ENCODE results near the gene PPM1H. TPM values are rescaled to one million over a fixed set of nuclear protein-coding genes. Genes with fewer than 3 reads are reported as not detected.
"Not testable (repeated sequence)": the region's sequence is repeated elsewhere in the genome, so short reads cannot be mapped to it uniquely, and the experiment has no call there.

The PPM1H gene
- polyA plus RNA-seq, 4 donors = 1.1 to 14.3 (median 3.2) TPM

DNA sequence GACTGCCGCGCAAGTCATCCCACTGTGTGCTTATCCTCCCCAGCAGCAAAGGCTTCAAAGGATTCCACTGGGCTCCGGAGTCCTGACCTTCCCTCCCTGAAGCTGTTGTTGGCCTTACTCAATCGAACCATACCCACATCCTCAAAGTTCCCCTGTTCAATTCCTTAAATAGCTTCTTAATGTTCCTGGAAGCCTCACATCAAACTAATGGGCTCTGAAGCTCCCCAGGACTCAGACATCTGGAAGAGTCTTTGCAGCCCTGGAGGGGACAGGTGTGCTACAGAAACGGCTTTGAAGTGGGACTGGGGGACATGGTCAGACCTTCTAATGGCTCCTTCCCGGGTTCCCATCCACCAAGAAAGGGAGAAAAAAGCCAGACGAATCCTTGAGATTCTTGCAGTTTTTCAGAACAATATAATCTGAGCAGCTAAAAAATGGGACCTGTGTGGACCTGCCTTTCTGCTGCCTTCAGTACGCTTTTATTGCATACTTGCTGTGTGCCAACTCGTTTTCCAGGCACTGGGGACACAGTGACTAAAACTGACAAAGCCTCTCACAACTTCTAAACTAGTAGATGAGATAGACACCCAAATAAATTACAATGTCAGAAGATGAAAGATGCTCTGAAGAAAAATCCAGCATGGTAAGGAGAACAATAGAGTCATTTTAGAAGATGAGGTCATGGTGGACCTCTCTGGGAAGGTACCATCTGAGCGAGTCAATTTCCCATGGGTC lies 263.8 kb downstream of the PPM1H start:
- no peaks in the 10 kb centered on the region for H3K4me1 ChIP-seq (ENCODE audit: control insufficient read depth in 3 of 3, insufficient read depth in 2 of 3, low read depth in 1 of 3, low read length in 2 of 3)
- H3K27ac ChIP-seq (ENCODE audit: low read depth in 1 of 3, low read length in 2 of 3) = no peak overlapping the region
- WGBS, 3 donors = 82 to 85% (median 85%) methylated on average over 10 of the region's 10 CpGs
- H3K36me3 ChIP-seq (ENCODE audit: control insufficient read depth in 3 of 3, insufficient read depth in 2 of 3, low read depth in 1 of 3, low read length in 3 of 3) = peaks cover 0 to 16% (median 0%) of the 10 kb centered on the region in 3 donors
- no peak for DNase-seq
- no peaks in the 10 kb centered on the region for H3K27me3 ChIP-seq (ENCODE audit: control insufficient read depth in 3 of 3, insufficient read depth in 3 of 3, low read length in 3 of 3)
- peaks cover 0 to 4% of the 10 kb centered on the region in 2 donors for H3K9me3 ChIP-seq (ENCODE audit: control insufficient read depth in 2 of 2, insufficient read depth in 1 of 2, low read depth in 1 of 2, low read length in 1 of 2)
- no peak overlapping the region for H3K4me3 ChIP-seq (ENCODE audit: low read depth in 1 of 3, low read length in 3 of 3)
- FAIRE-seq = no peak

DNA sequence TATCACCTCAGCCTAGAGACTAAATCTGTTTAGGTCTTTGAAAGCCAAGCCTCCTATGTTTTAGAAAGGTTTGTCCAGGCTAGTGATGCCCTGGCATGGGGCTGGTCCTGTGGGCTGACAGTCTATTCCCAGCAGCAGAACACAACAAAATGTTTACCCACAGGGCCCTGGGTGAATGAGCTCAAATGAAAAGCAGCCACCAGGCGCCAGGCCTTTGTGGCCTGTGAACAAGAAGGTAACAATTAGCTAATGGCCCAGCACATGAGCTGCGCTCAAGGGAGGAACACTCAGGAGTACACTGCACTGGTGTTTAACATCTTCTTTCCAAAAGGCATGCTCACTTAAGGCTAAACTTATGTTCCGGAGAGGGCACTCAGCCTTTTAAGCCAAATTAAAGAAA lies 266.2 kb downstream of the PPM1H start:
- WGBS, 3 donors = 93 to 98% (median 98%) methylated on average over 3 of the region's 3 CpGs
- peaks cover 0 to 13% (median 0%) of the 10 kb centered on the region in 3 donors for H3K36me3 ChIP-seq (ENCODE audit: control insufficient read depth in 3 of 3, insufficient read depth in 2 of 3, low read depth in 1 of 3, low read length in 3 of 3)

DNA sequence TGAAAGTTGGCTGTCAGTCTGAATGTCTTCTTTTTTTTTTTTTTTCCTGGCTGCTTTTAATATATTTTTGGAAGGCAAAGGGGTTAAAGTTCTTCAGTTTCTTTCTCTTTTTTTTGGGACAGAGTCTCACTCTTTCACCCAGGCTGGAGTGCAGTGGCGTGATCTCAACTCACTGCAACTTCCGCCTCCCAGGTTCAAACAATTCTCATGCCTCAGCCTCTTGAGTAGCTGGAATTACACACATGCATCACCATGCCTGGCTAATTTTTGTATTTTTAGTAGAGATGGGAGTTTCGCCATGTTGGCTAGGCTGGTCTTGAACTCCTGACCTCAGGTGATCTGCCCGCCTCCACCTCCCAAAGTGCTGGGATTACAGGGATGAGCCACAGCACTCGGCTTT lies 270.0 kb downstream of the PPM1H start:
- not testable (repeated sequence) for H3K4me3 ChIP-seq (ENCODE audit: low read depth in 1 of 3, low read length in 3 of 3); H3K9me3 ChIP-seq (ENCODE audit: control insufficient read depth in 2 of 2, insufficient read depth in 1 of 2, low read depth in 1 of 2, low read length in 1 of 2); H3K4me1 ChIP-seq (ENCODE audit: control insufficient read depth in 3 of 3, insufficient read depth in 2 of 3, low read depth in 1 of 3, low read length in 2 of 3); H3K27me3 ChIP-seq (ENCODE audit: control insufficient read depth in 3 of 3, insufficient read depth in 3 of 3, low read length in 3 of 3); H3K27ac ChIP-seq (ENCODE audit: low read depth in 1 of 3, low read length in 2 of 3); FAIRE-seq; DNase-seq
- H3K36me3 ChIP-seq (ENCODE audit: control insufficient read depth in 3 of 3, insufficient read depth in 2 of 3, low read depth in 1 of 3, low read length in 3 of 3) = peaks cover 0 to 17% (median 2%) of the 10 kb centered on the region in 3 donors
- WGBS, 3 donors = 94 to 96% (median 95%) methylated on average over 5 of the region's 5 CpGs

More for the DNA sequence above, 266.2 kb downstream of the PPM1H start:
- FAIRE-seq (no peak), DNase-seq (no peak)
- H3K4me3 ChIP-seq (ENCODE audit: low read depth in 1 of 3, low read length in 3 of 3) = no peak overlapping the region
- H3K27ac ChIP-seq (ENCODE audit: low read depth in 1 of 3, low read length in 2 of 3) = no peak overlapping the region
- H3K4me1 ChIP-seq (ENCODE audit: control insufficient read depth in 3 of 3, insufficient read depth in 2 of 3, low read depth in 1 of 3, low read length in 2 of 3) = no peaks in the 10 kb centered on the region
- H3K9me3 ChIP-seq (ENCODE audit: control insufficient read depth in 2 of 2, insufficient read depth in 1 of 2, low read depth in 1 of 2, low read length in 1 of 2) = no peaks in the 10 kb centered on the region
- no peaks in the 10 kb centered on the region for H3K27me3 ChIP-seq (ENCODE audit: control insufficient read depth in 3 of 3, insufficient read depth in 3 of 3, low read length in 3 of 3)

DNA sequence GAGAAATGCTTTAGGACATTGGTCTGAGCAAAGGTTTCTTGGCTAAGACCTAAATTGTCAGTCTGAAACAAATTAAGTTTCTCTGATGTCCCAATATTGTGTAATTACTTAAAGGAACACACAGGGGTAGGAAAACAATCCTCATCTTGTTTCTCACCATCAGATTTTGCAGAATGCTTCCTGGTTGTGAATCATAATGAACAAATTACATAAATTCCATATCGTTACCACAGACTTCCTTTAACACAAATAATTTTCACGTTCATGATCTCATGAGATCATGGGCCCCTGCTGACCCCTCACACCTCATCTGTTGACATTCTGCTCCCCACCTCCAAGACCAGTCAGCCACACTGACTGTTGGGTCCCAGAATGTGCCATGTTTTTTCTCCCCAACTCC lies 274.2 kb downstream of the PPM1H start:
- WGBS, 3 donors = 65 to 80% (median 77%) methylated on average over 2 of the region's 2 CpGs
- Histone ChIP-seq H3K27ac (ENCODE audit: low read depth in 1 of 3, low read length in 2 of 3) (no peak overlapping the region), H3K27me3 (ENCODE audit: control insufficient read depth in 3 of 3, insufficient read depth in 3 of 3, low read length in 3 of 3) (no peaks in the 10 kb centered on the region), H3K36me3 (ENCODE audit: control insufficient read depth in 3 of 3, insufficient read depth in 2 of 3, low read depth in 1 of 3, low read length in 3 of 3) (peaks cover 0 to 27% (median 2%) of the 10 kb centered on the region in 3 donors), H3K9me3 (ENCODE audit: control insufficient read depth in 2 of 2, insufficient read depth in 1 of 2, low read depth in 1 of 2, low read length in 1 of 2) (no peaks in the 10 kb centered on the region), H3K4me1 (ENCODE audit: control insufficient read depth in 3 of 3, insufficient read depth in 2 of 3, low read depth in 1 of 3, low read length in 2 of 3) (no peaks in the 10 kb centered on the region), H3K4me3 (ENCODE audit: low read depth in 1 of 3, low read length in 3 of 3) (no peak overlapping the region)
- FAIRE-seq = no peak
- no peak for DNase-seq

DNA sequence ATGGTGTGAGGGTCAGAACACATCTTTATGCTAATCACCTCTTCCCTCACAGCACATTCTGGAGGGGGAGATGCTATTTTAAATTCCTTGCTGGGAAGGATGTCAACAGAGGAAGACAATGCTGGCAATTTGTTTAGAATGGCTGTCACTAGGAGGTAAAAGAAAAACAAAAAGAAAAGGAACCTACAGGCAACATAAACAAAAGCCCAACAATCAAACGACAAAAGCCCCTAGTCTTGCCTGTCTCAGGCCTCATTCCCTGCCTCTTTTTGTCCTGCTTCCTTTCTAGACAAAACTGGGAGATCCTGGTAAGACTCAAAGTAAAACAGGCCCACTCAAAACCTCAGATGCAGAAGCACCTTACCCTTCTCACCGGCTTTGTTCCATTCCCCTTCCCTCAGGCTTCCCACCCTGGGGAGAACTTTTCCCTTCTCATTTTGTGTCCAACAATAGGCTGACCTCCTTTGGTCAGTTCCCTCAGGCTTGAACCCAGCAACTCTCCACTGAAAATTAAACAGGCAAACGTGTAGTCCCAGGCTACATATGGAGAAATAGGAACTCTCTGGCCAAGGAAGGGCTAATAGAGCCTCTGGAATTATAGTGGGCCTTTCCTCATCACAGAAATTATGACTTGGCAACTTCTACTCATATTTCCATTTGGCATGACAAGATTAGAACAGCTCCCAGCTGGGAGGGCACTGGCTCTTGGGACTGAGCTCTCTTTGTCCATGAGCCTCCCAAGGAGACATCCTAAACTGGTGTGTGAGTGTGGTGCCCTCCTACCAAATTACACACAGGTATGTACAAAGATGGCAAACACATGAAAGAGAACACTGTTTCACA lies 275.3 kb downstream of the PPM1H start:
- no peak overlapping the region for H3K4me3 ChIP-seq (ENCODE audit: low read depth in 1 of 3, low read length in 3 of 3)
- FAIRE-seq = no peak
- H3K9me3 ChIP-seq (ENCODE audit: control insufficient read depth in 2 of 2, insufficient read depth in 1 of 2, low read depth in 1 of 2, low read length in 1 of 2) = no peaks in the 10 kb centered on the region
- H3K4me1 ChIP-seq (ENCODE audit: control insufficient read depth in 3 of 3, insufficient read depth in 2 of 3, low read depth in 1 of 3, low read length in 2 of 3) = no peaks in the 10 kb centered on the region
- 73 to 87% (median 75%) methylated on average over 3 of the region's 3 CpGs for WGBS, 3 donors
- no peaks in the 10 kb centered on the region for H3K27me3 ChIP-seq (ENCODE audit: control insufficient read depth in 3 of 3, insufficient read depth in 3 of 3, low read length in 3 of 3)
- DNase-seq = no peak
- H3K27ac ChIP-seq (ENCODE audit: low read depth in 1 of 3, low read length in 2 of 3) = no peak overlapping the region
- H3K36me3 ChIP-seq (ENCODE audit: control insufficient read depth in 3 of 3, insufficient read depth in 2 of 3, low read depth in 1 of 3, low read length in 3 of 3) = peaks cover 0 to 32% (median 2%) of the 10 kb centered on the region in 3 donors

DNA sequence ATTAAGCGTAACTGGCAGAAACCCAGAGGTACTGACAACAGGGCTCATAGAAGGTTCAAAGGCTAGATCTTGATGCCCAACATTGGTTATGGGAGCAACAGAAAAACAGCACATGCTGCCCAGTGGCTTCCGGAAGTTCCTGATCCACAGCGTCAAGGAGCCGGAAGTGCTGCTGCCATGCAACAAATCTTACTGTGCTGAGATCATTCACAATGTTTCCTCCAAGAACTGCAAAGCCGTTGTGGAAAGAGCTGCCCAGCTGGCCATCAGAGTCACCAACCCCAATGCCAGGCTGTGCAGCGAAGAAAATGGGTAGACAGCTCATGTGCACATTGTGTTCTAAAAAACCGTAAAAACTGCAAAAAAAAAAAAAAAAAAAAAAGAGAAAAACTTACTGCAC lies 276.0 kb downstream of the PPM1H start:
- WGBS, 3 donors = 83 to 95% (median 84%) methylated on average over 7 of the region's 7 CpGs
- FAIRE-seq (no peak), DNase-seq (no peak)
- no peaks in the 10 kb centered on the region for H3K9me3 ChIP-seq (ENCODE audit: control insufficient read depth in 2 of 2, insufficient read depth in 1 of 2, low read depth in 1 of 2, low read length in 1 of 2)
- no peak overlapping the region for H3K27ac ChIP-seq (ENCODE audit: low read depth in 1 of 3, low read length in 2 of 3)
- H3K36me3 ChIP-seq (ENCODE audit: control insufficient read depth in 3 of 3, insufficient read depth in 2 of 3, low read depth in 1 of 3, low read length in 3 of 3) = peaks cover 0 to 38% (median 2%) of the 10 kb centered on the region in 3 donors
- no peaks in the 10 kb centered on the region for H3K4me1 ChIP-seq (ENCODE audit: control insufficient read depth in 3 of 3, insufficient read depth in 2 of 3, low read depth in 1 of 3, low read length in 2 of 3)
- H3K4me3 ChIP-seq (ENCODE audit: low read depth in 1 of 3, low read length in 3 of 3) = no peak overlapping the region
- H3K27me3 ChIP-seq (ENCODE audit: control insufficient read depth in 3 of 3, insufficient read depth in 3 of 3, low read length in 3 of 3) = no peaks in the 10 kb centered on the region

DNA sequence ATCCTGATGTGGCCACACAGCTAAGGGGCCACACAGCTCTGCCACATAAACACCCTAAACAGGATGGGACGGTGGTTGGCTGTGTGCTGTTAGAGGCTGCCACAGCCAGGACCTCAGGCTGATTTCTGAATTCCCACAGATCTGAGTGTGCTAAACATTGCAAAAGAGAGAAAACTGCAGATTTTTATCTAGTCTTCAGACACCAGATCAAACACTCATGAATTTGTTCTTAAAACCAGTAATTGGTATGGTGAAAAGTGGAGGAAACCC lies 277.7 kb downstream of the PPM1H start:
- Histone ChIP-seq H3K27me3 (ENCODE audit: control insufficient read depth in 3 of 3, insufficient read depth in 3 of 3, low read length in 3 of 3) (no peaks in the 10 kb centered on the region), H3K4me3 (ENCODE audit: low read depth in 1 of 3, low read length in 3 of 3) (no peak overlapping the region), H3K9me3 (ENCODE audit: control insufficient read depth in 2 of 2, insufficient read depth in 1 of 2, low read depth in 1 of 2, low read length in 1 of 2) (no peaks in the 10 kb centered on the region), H3K4me1 (ENCODE audit: control insufficient read depth in 3 of 3, insufficient read depth in 2 of 3, low read depth in 1 of 3, low read length in 2 of 3) (no peaks in the 10 kb centered on the region), H3K36me3 (ENCODE audit: control insufficient read depth in 3 of 3, insufficient read depth in 2 of 3, low read depth in 1 of 3, low read length in 3 of 3) (peaks cover 0 to 36% (median 2%) of the 10 kb centered on the region in 3 donors), H3K27ac (ENCODE audit: low read depth in 1 of 3, low read length in 2 of 3) (no peak overlapping the region)
- 80 to 95% (median 85%) methylated on average over 1 of the region's 1 CpG for WGBS, 3 donors
- DNase-seq = no peak
- no peak for FAIRE-seq

DNA sequence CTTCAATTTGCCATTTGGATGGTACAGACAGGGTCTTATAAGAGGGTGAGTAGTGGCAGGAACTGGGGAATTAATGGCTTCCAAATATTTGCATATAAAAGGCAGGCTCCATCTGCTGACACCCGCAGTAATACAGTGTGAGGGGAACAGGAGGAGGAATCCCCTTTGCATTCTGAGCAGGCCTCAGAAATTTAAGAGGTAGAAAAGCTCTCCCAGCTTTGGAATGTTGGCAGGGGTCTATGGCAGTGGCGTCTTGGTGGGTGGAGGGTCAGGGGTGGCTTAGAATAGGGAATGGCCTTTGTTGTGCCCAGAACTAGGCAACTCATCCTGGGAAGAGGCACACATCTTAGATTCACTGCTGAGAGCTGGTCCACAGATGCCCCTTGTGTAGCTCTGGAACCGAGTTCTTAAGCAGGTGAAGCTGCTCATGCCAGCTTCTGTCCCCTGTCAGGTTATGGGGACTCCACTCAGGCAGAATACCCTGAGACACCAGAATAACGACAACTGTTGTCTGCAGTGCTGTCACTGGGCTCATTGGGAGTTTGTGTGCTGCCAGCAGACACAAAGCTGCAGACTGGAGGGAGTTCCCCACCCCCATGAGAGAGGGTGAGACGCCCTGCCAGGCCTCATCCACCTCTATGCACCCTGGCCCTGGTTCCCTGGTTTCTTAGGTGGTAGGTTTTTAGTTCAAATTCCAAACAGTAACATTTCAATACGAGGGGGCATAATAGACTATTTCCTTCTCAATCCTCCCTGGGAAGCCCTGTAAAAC lies 278.2 kb downstream of the PPM1H start:
- no peak for DNase-seq
- Histone ChIP-seq H3K9me3 (ENCODE audit: control insufficient read depth in 2 of 2, insufficient read depth in 1 of 2, low read depth in 1 of 2, low read length in 1 of 2) (no peaks in the 10 kb centered on the region), H3K4me3 (ENCODE audit: low read depth in 1 of 3, low read length in 3 of 3) (no peak overlapping the region), H3K27ac (ENCODE audit: low read depth in 1 of 3, low read length in 2 of 3) (no peak overlapping the region), H3K4me1 (ENCODE audit: control insufficient read depth in 3 of 3, insufficient read depth in 2 of 3, low read depth in 1 of 3, low read length in 2 of 3) (no peaks in the 10 kb centered on the region), H3K36me3 (ENCODE audit: control insufficient read depth in 3 of 3, insufficient read depth in 2 of 3, low read depth in 1 of 3, low read length in 3 of 3) (peaks cover 0 to 36% (median 2%) of the 10 kb centered on the region in 3 donors), H3K27me3 (ENCODE audit: control insufficient read depth in 3 of 3, insufficient read depth in 3 of 3, low read length in 3 of 3) (no peaks in the 10 kb centered on the region)
- WGBS, 3 donors = 85 to 88% (median 87%) methylated on average over 6 of the region's 6 CpGs
- no peak for FAIRE-seq
